Lower leg skin (tissue), 3 donors: ENCODE measurements around the gene CDCA4.

Source experiments
- CTCF ChIP-seq, 3 donors: fragments of 450-650 bp; IDR thresholded peaks; one replicate each; pipeline ENCODE4 v1.5.1; 2016; ENCODE audit warnings: antibody characterized with exemption in 3 of 3, mild to moderate bottlenecking in 3 of 3, moderate library complexity in 2 of 3
- POLR2A ChIP-seq, 2 donors: fragments of 450-650 bp; IDR thresholded peaks; one replicate each; pipeline ENCODE4 v1.6.1; 2016 to 2017; ENCODE audit warnings: antibody characterized with exemption in 2 of 2, mild to moderate bottlenecking in 1 of 2, moderate library complexity in 1 of 2

DNA sequence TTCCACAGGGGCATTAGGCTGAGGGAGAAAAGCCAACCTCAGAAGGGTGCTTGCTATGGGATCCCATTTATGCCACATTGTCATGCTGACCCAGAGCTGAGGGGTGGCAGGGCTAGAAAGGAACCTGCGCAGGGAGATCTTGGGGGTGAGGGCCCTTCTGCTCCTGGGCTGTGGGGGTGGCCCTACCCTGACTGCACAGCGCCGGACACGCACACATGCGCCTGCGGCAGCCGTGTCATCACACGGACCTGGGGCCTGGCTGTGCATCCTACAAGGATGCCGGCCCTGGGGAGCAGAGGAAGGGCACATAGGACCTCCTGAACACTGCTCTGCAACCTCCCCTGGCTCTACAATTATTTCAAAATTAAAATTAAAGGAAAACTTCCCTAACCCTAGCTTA lies 6.9 kb downstream of the CDCA4 start:
- TF ChIP-seq POLR2A (IDR thresholded peaks at IDR 0.05) (no peak), CTCF (IDR thresholded peaks at IDR 0.05) (no peak)
